Mesenchymal stem cell (in vitro differentiated cells and primary cell): ENCODE measurements around the gene GFRA1.

ENCODE experiments used
- DNase-seq: peaks from one replicate; pipeline ENCODE4 v3.0.0-alpha.2; 2013
- H2AFZ ChIP-seq: one replicate; pipeline ENCODE4 v1.6.1; 2013; ENCODE audit warnings: low read depth, mild to moderate bottlenecking, control low read depth, inconsistent platforms, low read length, moderate library complexity
- H2AK5ac ChIP-seq: 2 replicates; pipeline ENCODE4 v1.6.1; 2013; ENCODE audit warnings: low read length, moderate library complexity, mild to moderate bottlenecking, inconsistent platforms; ENCODE audit not compliant: severe bottlenecking
- H2BK120ac ChIP-seq: one replicate; pipeline ENCODE4 v1.6.1; 2013; ENCODE audit warnings: low read depth, mild to moderate bottlenecking, inconsistent platforms, low read length, moderate library complexity
- H2BK12ac ChIP-seq, 2 experiments: one replicate each; pipeline ENCODE4 v1.6.1; 2013; ENCODE audit warnings: inconsistent platforms in 2 of 2, low read length in 2 of 2, mild to moderate bottlenecking in 2 of 2, moderate library complexity in 2 of 2, control low read depth in 1 of 2
- H2BK15ac ChIP-seq: one replicate; pipeline ENCODE4 v1.6.1; 2013; ENCODE audit warnings: mild to moderate bottlenecking, low read depth, inconsistent platforms; ENCODE audit not compliant: poor library complexity, severe bottlenecking
- H2BK5ac ChIP-seq: 2 replicates; pipeline ENCODE4 v1.6.1; 2013; ENCODE audit warnings: low read depth, mild to moderate bottlenecking, low read length, control low read depth, inconsistent platforms; ENCODE audit not compliant: poor library complexity, severe bottlenecking
- H3K14ac ChIP-seq, 2 experiments: one replicate each; pipeline ENCODE4 v1.6.1; 2013; ENCODE audit warnings: inconsistent platforms in 2 of 2, low read length in 2 of 2, control low read depth in 1 of 2, mild to moderate bottlenecking in 1 of 2, moderate library complexity in 1 of 2
- H3K18ac ChIP-seq, 2 experiments: one replicate each; pipeline ENCODE4 v1.6.1; 2013; ENCODE audit warnings: inconsistent platforms in 2 of 2, low read length in 2 of 2, control low read depth in 1 of 2, low read depth in 1 of 2, mild to moderate bottlenecking in 1 of 2
- H3K23ac ChIP-seq, 2 experiments: one replicate each; pipeline ENCODE4 v1.6.1; 2013; ENCODE audit warnings: inconsistent platforms in 2 of 2, low read length in 2 of 2, mild to moderate bottlenecking in 2 of 2, moderate library complexity in 2 of 2, control low read depth in 1 of 2
- H3K27ac ChIP-seq: 2 replicates; pipeline ENCODE4 v1.5.1; 2013; ENCODE audit warnings: mild to moderate bottlenecking, moderate library complexity, low read length, control low read depth, inconsistent platforms; ENCODE audit not compliant: poor library complexity, severe bottlenecking
- H3K27me3 ChIP-seq, 2 experiments: 2 replicates each; pipeline versions ENCODE4 v1.6.1 to v1.7.0; 2013; ENCODE audit warnings: low read length in 2 of 2, mild to moderate bottlenecking in 2 of 2, moderate library complexity in 2 of 2, control low read depth in 1 of 2, inconsistent platforms in 1 of 2; ENCODE audit not compliant: control insufficient read depth in 1 of 2, insufficient read depth in 1 of 2
- H3K36me3 ChIP-seq, 2 experiments: 2 replicates each; pipeline versions ENCODE4 v1.6.1 to v1.7.0; 2013; ENCODE audit warnings: low read length in 2 of 2, control low read depth in 1 of 2, inconsistent platforms in 1 of 2, low read depth in 1 of 2, mild to moderate bottlenecking in 1 of 2; ENCODE audit not compliant: insufficient read depth in 2 of 2, control insufficient read depth in 1 of 2
- H3K4ac ChIP-seq, 2 experiments: one replicate each; pipeline ENCODE4 v1.6.1; 2013; ENCODE audit warnings: inconsistent platforms in 2 of 2, low read length in 2 of 2, mild to moderate bottlenecking in 2 of 2, moderate library complexity in 2 of 2, control low read depth in 1 of 2, low read depth in 1 of 2
- H3K4me1 ChIP-seq: 2 replicates; pipeline ENCODE4 v1.6.1; 2013; ENCODE audit warnings: low read depth, low read length, control low read depth; ENCODE audit not compliant: control insufficient read depth, insufficient read depth
- H3K4me2 ChIP-seq: 2 replicates; pipeline ENCODE4 v1.6.1; 2013; ENCODE audit warnings: low read length, mild to moderate bottlenecking, inconsistent platforms; ENCODE audit not compliant: poor library complexity, severe bottlenecking
- H3K4me3 ChIP-seq, 2 experiments: 2 replicates each; pipeline versions ENCODE4 v1.5.1 to v1.7.0; 2013; ENCODE audit warnings: low read length in 2 of 2, mild to moderate bottlenecking in 2 of 2, control low read depth in 1 of 2, low read depth in 1 of 2; ENCODE audit not compliant: insufficient read depth in 1 of 2
- H3K79me1 ChIP-seq: replicated peaks from 2 replicates; pipeline ENCODE4 v1.6.1; 2013; ENCODE audit warnings: mild to moderate bottlenecking, control low read depth, low read length, inconsistent platforms; ENCODE audit not compliant: poor library complexity, severe bottlenecking
- H3K9ac ChIP-seq: 2 replicates; pipeline ENCODE4 v1.7.0; 2013; ENCODE audit warnings: mild to moderate bottlenecking, low read length, moderate library complexity
- H3K9me3 ChIP-seq: 2 replicates; pipeline ENCODE4 v1.7.0; 2013; ENCODE audit warnings: mild to moderate bottlenecking, low read length; ENCODE audit not compliant: control insufficient read depth
- H4K8ac ChIP-seq: one replicate; pipeline ENCODE4 v1.6.1; 2013; ENCODE audit warnings: inconsistent platforms, mild to moderate bottlenecking, low read length, moderate library complexity
- H4K91ac ChIP-seq: one replicate; pipeline ENCODE4 v1.6.1; 2013; ENCODE audit warnings: mild to moderate bottlenecking, low read length, inconsistent platforms
- WGBS: methylation state at CpG from one replicate; pipeline ENCODE4 v1.1.7; 2013; ENCODE audit warnings: mixed read lengths; 5-methylcytosine and 5-hydroxymethylcytosine counted together

The GFRA1 gene

GRCh38 chr10:116026315-116026714, 246.7 kb downstream of the GFRA1 start:
- no peak for DNase-seq
- H2AK5ac ChIP-seq = no peak overlapping the region
- no peak overlapping the region for H2BK15ac ChIP-seq
- no peaks in the 10 kb centered on the region for H3K79me1 ChIP-seq
- H3K4me1 ChIP-seq = no peaks in the 10 kb centered on the region
- H3K9me3 ChIP-seq = peaks cover 2% of the 10 kb centered on the region
- WGBS = no CpG with 5 or more reads among the region's 1 CpG
- no peak overlapping the region for H3K9ac ChIP-seq
- H3K18ac ChIP-seq = no peak overlapping the region
- H3K27ac ChIP-seq = no peak overlapping the region
- H2BK120ac ChIP-seq = no peak overlapping the region
- no peak overlapping the region for H3K4me3 ChIP-seq
- H2BK5ac ChIP-seq = no peak overlapping the region
- no peak overlapping the region for H3K14ac ChIP-seq
- H2BK12ac ChIP-seq = no peak overlapping the region
- H2AFZ ChIP-seq = no peak overlapping the region
- no peak overlapping the region for H4K8ac ChIP-seq
- no peak overlapping the region for H3K4ac ChIP-seq
- no peak overlapping the region for H3K23ac ChIP-seq
- H3K27me3 ChIP-seq = no peaks in the 10 kb centered on the region
- no peak overlapping the region for H3K4me2 ChIP-seq
- no peaks in the 10 kb centered on the region for H3K36me3 ChIP-seq
- H4K91ac ChIP-seq = no peak overlapping the region

- peaks cover 10% of the 10 kb centered on the region for H3K9me3 ChIP-seq
- no peaks in the 10 kb centered on the region for H3K27me3 ChIP-seq
- H2BK15ac ChIP-seq = no peak overlapping the region
- no peak overlapping the region for H4K8ac ChIP-seq
- H3K23ac ChIP-seq = no peak overlapping the region
- no peak overlapping the region for H3K4me2 ChIP-seq
- no peak overlapping the region for H2BK5ac ChIP-seq
- no peak overlapping the region for H3K4me3 ChIP-seq
- no peak for DNase-seq
- H3K9ac ChIP-seq = no peak overlapping the region
- no peak overlapping the region for H3K27ac ChIP-seq
- H3K4me1 ChIP-seq = no peaks in the 10 kb centered on the region
- H3K14ac ChIP-seq = no peak overlapping the region
- no peak overlapping the region for H2BK120ac ChIP-seq
- no peak overlapping the region for H3K4ac ChIP-seq
- H3K36me3 ChIP-seq = no peaks in the 10 kb centered on the region
- no peaks in the 10 kb centered on the region for H3K79me1 ChIP-seq
- H2AFZ ChIP-seq = no peak overlapping the region
- 95% methylated on average over 2 of the region's 3 CpGs for WGBS
- no peak overlapping the region for H4K91ac ChIP-seq
- no peak overlapping the region for H2AK5ac ChIP-seq
- no peak overlapping the region for H2BK12ac ChIP-seq
- no peak overlapping the region for H3K18ac ChIP-seq
Measured at GRCh38 chr10:116024271-116024878, 248.6 kb downstream of the GFRA1 start.

GRCh38 chr10:116017405-116017804, 255.6 kb downstream of the GFRA1 start:
- Histone ChIP-seq H2BK12ac (no peak overlapping the region), H3K4me2 (no peak overlapping the region)
- 58% methylated on average over 2 of the region's 2 CpGs for WGBS

GRCh38 chr10:116015583-116016333, 257.2 kb downstream of the GFRA1 start:
- no peaks in the 10 kb centered on the region for H3K4me1 ChIP-seq
- no peak overlapping the region for H3K14ac ChIP-seq
- H3K36me3 ChIP-seq = no peaks in the 10 kb centered on the region
- no peak overlapping the region for H2BK12ac ChIP-seq
- H4K91ac ChIP-seq = no peak overlapping the region
- H3K4ac ChIP-seq = no peak overlapping the region
- no peaks in the 10 kb centered on the region for H3K79me1 ChIP-seq
- H3K9me3 ChIP-seq = peaks cover 3% of the 10 kb centered on the region
- H2BK15ac ChIP-seq = no peak overlapping the region
- H3K18ac ChIP-seq = no peak overlapping the region
- no peak overlapping the region for H2BK120ac ChIP-seq
- no peak overlapping the region for H4K8ac ChIP-seq
- H3K4me3 ChIP-seq = no peak overlapping the region
- no peak overlapping the region for H3K23ac ChIP-seq
- H3K27me3 ChIP-seq = no peaks in the 10 kb centered on the region
- WGBS = 93% methylated on average over 3 of the region's 7 CpGs
- H3K4me2 ChIP-seq = no peak overlapping the region
- DNase-seq = no peak
- H2BK5ac ChIP-seq = no peak overlapping the region
- no peak overlapping the region for H3K27ac ChIP-seq
- no peak overlapping the region for H2AK5ac ChIP-seq
- no peak overlapping the region for H3K9ac ChIP-seq
- no peak overlapping the region for H2AFZ ChIP-seq

More at GRCh38 chr10:116017405-116017804, 255.6 kb downstream of the GFRA1 start:
- no peak overlapping the region for H3K18ac ChIP-seq
- no peak overlapping the region for H3K14ac ChIP-seq
- no peak overlapping the region for H2BK5ac ChIP-seq
- H3K79me1 ChIP-seq = no peaks in the 10 kb centered on the region
- no peak overlapping the region for H2AFZ ChIP-seq
- no peaks in the 10 kb centered on the region for H3K36me3 ChIP-seq
- no peak overlapping the region for H2BK120ac ChIP-seq
- H3K4ac ChIP-seq = no peak overlapping the region
- no peaks in the 10 kb centered on the region for H3K27me3 ChIP-seq
- H3K9me3 ChIP-seq = peaks cover 10% of the 10 kb centered on the region
- H3K9ac ChIP-seq = no peak overlapping the region
- no peak overlapping the region for H3K27ac ChIP-seq
- H3K4me1 ChIP-seq = no peaks in the 10 kb centered on the region
- no peak overlapping the region for H2AK5ac ChIP-seq
- H4K91ac ChIP-seq = no peak overlapping the region
- H4K8ac ChIP-seq = no peak overlapping the region
- no peak overlapping the region for H3K23ac ChIP-seq
- no peak overlapping the region for H2BK15ac ChIP-seq
- peak; percentile 17 for DNase-seq
- H3K4me3 ChIP-seq = no peak overlapping the region
